H9 (cell line): ENCODE results near the gene HIPK1. TPM values are rescaled to one million over a fixed set of nuclear protein-coding genes. Genes with fewer than 3 reads are reported as not detected.

Experiments
- DNase-seq: peaks from one replicate; pipeline ENCODE4 v3.0.0-alpha.2; 2017
- H2AFZ ChIP-seq: one replicate; pipeline ENCODE4 v1.6.1; 2013; ENCODE audit warnings: mild to moderate bottlenecking, low read length, control low read depth, moderate library complexity
- H2AK5ac ChIP-seq: 2 replicates; pipeline ENCODE4 v1.6.1; 2013; ENCODE audit warnings: low read length, control low read depth, mixed read lengths; ENCODE audit not compliant: insufficient read length
- H2BK120ac ChIP-seq: one replicate; pipeline ENCODE4 v1.6.1; 2013; ENCODE audit warnings: low read depth, mild to moderate bottlenecking, low read length, control low read depth, inconsistent platforms; ENCODE audit not compliant: poor library complexity, severe bottlenecking
- H2BK12ac ChIP-seq: 2 replicates; pipeline ENCODE4 v1.6.1; 2013; ENCODE audit warnings: low read length, control low read depth, mixed read lengths, low read depth; ENCODE audit not compliant: insufficient read length
- H2BK15ac ChIP-seq: 2 replicates; pipeline ENCODE4 v1.6.1; 2013; ENCODE audit warnings: low read depth, low read length, control low read depth
- H2BK20ac ChIP-seq: one replicate; pipeline ENCODE4 v1.6.1; 2013; ENCODE audit warnings: low read depth, mild to moderate bottlenecking, low read length, control low read depth, inconsistent platforms; ENCODE audit not compliant: poor library complexity, severe bottlenecking
- H2BK5ac ChIP-seq: 2 replicates; pipeline ENCODE4 v1.6.1; 2013; ENCODE audit warnings: low read length, control low read depth, mixed read lengths; ENCODE audit not compliant: insufficient read length
- H3K14ac ChIP-seq: 2 replicates; pipeline ENCODE4 v1.6.1; 2013; ENCODE audit warnings: low read length, control low read depth; ENCODE audit not compliant: insufficient read depth
- H3K18ac ChIP-seq: 2 replicates; pipeline ENCODE4 v1.6.1; 2013; ENCODE audit warnings: low read depth, mild to moderate bottlenecking, mixed read lengths, low read length, control low read depth; ENCODE audit not compliant: insufficient read length
- H3K23ac ChIP-seq: 2 replicates; pipeline ENCODE4 v1.6.1; 2013; ENCODE audit warnings: low read length, control low read depth, mixed read lengths, low read depth; ENCODE audit not compliant: insufficient read length
- H3K23me2 ChIP-seq: 2 replicates; pipeline ENCODE4 v1.6.1; 2013; ENCODE audit warnings: low read depth, mild to moderate bottlenecking, mixed read lengths, low read length, control low read depth; ENCODE audit not compliant: insufficient read length, poor library complexity, severe bottlenecking
- H3K27ac ChIP-seq: 2 replicates; pipeline ENCODE4 v1.5.1; 2013; ENCODE audit warnings: low read length, control low read depth, mixed read lengths, low read depth; ENCODE audit not compliant: insufficient read length
- H3K27me3 ChIP-seq: 2 replicates; pipeline ENCODE4 v1.6.1; 2013; ENCODE audit warnings: low read length, control low read depth, inconsistent platforms; ENCODE audit not compliant: insufficient read depth
- H3K4ac ChIP-seq: 2 replicates; pipeline ENCODE4 v1.6.1; 2013; ENCODE audit warnings: low read depth, mild to moderate bottlenecking, control low read depth, inconsistent platforms, low read length, moderate library complexity
- H3K4me1 ChIP-seq: 2 replicates; pipeline ENCODE4 v1.6.1; 2013; ENCODE audit warnings: low read length, control low read depth, inconsistent platforms; ENCODE audit not compliant: insufficient read depth
- H3K4me2 ChIP-seq: 2 replicates; pipeline ENCODE4 v1.6.1; 2013; ENCODE audit warnings: low read length, control low read depth, mixed read lengths; ENCODE audit not compliant: insufficient read length, insufficient read depth
- H3K56ac ChIP-seq: 2 replicates; pipeline ENCODE4 v1.6.1; 2013; ENCODE audit warnings: low read depth, mild to moderate bottlenecking, mixed read lengths, low read length, control low read depth; ENCODE audit not compliant: insufficient read length
- H3K79me1 ChIP-seq: 2 replicates; pipeline ENCODE4 v1.6.1; 2013; ENCODE audit warnings: low read depth, mild to moderate bottlenecking, moderate library complexity, low read length, control low read depth, inconsistent platforms; ENCODE audit not compliant: insufficient read depth, poor library complexity, severe bottlenecking
- H3K79me2 ChIP-seq: 2 replicates; pipeline ENCODE4 v1.6.1; 2013; ENCODE audit warnings: low read length, control low read depth, inconsistent platforms; ENCODE audit not compliant: insufficient read depth
- H3K9ac ChIP-seq: 2 replicates; pipeline ENCODE4 v1.6.1; 2013; ENCODE audit warnings: low read length, control low read depth, mixed read lengths; ENCODE audit not compliant: insufficient read length; ENCODE audit errors: extremely low read depth
- H3K9me3 ChIP-seq: one replicate; pipeline ENCODE4 v1.6.1; 2013; ENCODE audit warnings: low read depth, low read length, inconsistent platforms; ENCODE audit not compliant: control insufficient read depth
- H3T11ph ChIP-seq: one replicate; pipeline ENCODE4 v1.6.1; 2013; ENCODE audit warnings: mild to moderate bottlenecking, low read length, control low read depth, inconsistent platforms
- H4K20me1 ChIP-seq: one replicate; pipeline ENCODE4 v1.6.1; 2013; ENCODE audit not compliant: control insufficient read depth, insufficient read length, insufficient read depth
- H4K5ac ChIP-seq: 2 replicates; pipeline ENCODE4 v1.6.1; 2013; ENCODE audit warnings: low read depth, mild to moderate bottlenecking, mixed read lengths, low read length, control low read depth; ENCODE audit not compliant: insufficient read length
- H4K8ac ChIP-seq: replicated peaks from 2 replicates; pipeline ENCODE4 v1.6.1; 2013; ENCODE audit warnings: low read length, control low read depth, mixed read lengths, low read depth; ENCODE audit not compliant: insufficient read length
- H4K91ac ChIP-seq: 2 replicates; pipeline ENCODE4 v1.6.1; 2013; ENCODE audit warnings: low read depth, mild to moderate bottlenecking, moderate library complexity, mixed read lengths, low read length, control low read depth; ENCODE audit not compliant: insufficient read length
- H3K27ac Mint-ChIP-seq, 3 experiments: 2 replicates in 2 of 3; 3 replicates in 1 of 3; pipeline ENCODE4 v1.8.0; 2020 to 2021; ENCODE audit warnings: mixed read lengths in 3 of 3, mild to moderate bottlenecking in 1 of 3, moderate library complexity in 1 of 3
- H3K27me3 Mint-ChIP-seq: 2 replicates; pipeline ENCODE4 v1.8.0; 2021; ENCODE audit warnings: low read depth, mild to moderate bottlenecking, moderate library complexity, mixed read lengths
- H3K36me3 Mint-ChIP-seq, 3 experiments: 2 replicates in 2 of 3; 3 replicates in 1 of 3; pipeline ENCODE4 v1.8.0; 2020 to 2021; ENCODE audit warnings: low read depth in 3 of 3, mixed read lengths in 3 of 3; ENCODE audit not compliant: insufficient read depth in 1 of 3
- H3K4me1 Mint-ChIP-seq, 2 experiments: 2 replicates each; pipeline ENCODE4 v1.8.0; 2020; ENCODE audit warnings: mixed read lengths in 2 of 2
- H3K4me3 Mint-ChIP-seq, 2 experiments: 2 replicates in 1 of 2; 3 replicates in 1 of 2; pipeline ENCODE4 v1.8.0; 2020 to 2021; ENCODE audit warnings: mild to moderate bottlenecking in 2 of 2, mixed read lengths in 2 of 2, moderate library complexity in 1 of 2
- H3K9me3 Mint-ChIP-seq, 2 experiments: 2 replicates in 1 of 2; 3 replicates in 1 of 2; pipeline ENCODE4 v1.8.0; 2020; ENCODE audit warnings: mild to moderate bottlenecking in 2 of 2, mixed read lengths in 2 of 2, moderate library complexity in 1 of 2
- WGBS: extraction: QIAGEN DNeasy Blood & Tissue Kit; methylation state at CpG from one replicate; pipeline ENCODE4 v1.1.7; 2013; ENCODE audit warnings: missing lambda C conversion rate, low lambda C conversion rate, mixed read lengths; ENCODE audit not compliant: insufficient read length; ENCODE audit errors: extremely low coverage; 5-methylcytosine and 5-hydroxymethylcytosine counted together
- total RNA-seq: library from RNA; stranded (reverse); gene quantifications from 2 replicates; pipeline ENCODE4 v1.2.1, GENCODE V29; 2021
- TF ChIP-seq, protein P1 (sequence below): fragments of 200-600 bp; sonication (generic); conservative IDR thresholded peaks from 3 replicates; pipeline ENCODE4 v1.8.0; 2021; ENCODE audit warnings: antibody characterized with exemption, mild to moderate bottlenecking

HIPK1 gene
- total RNA-seq, 1 experiment from 2014 or later, result 65.7 TPM

DNA sequence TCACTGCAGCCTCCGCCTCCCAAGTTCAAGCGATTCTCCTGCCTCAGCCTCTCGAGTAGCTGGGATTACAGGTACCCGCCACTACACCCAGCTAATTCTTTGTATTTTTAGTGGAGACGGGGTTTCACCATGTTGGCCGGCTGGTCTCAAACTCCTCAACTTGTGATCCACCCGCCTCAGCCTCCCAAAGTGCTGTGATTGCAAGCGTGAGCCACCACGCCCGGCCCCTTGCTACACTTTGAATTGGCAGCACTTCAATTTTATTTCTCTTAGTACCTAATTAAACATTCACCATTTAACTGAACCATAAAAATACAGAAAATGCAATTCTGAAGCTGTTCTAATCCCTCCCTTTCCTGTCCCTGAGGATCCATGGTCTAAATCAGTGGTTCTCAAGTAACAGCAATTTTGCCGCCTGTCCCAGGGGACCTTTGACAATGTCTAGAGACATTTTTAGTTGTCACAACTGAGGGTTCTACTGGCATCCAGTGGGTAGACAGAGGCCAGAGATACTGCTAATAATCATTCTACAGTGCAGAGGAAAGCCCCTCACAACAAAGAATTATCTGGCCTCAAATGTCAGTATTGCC is 37.4 kb upstream of the HIPK1 start:
- no peak overlapping the region; a peak in 1 of 5 replicates for H3K4me3 Mint-ChIP-seq
- WGBS, result no CpG with 5 or more reads among the region's 11 CpGs

More for the DNA sequence above, 37.4 kb upstream of the HIPK1 start:
- TF ChIP-seq, protein P1, sequence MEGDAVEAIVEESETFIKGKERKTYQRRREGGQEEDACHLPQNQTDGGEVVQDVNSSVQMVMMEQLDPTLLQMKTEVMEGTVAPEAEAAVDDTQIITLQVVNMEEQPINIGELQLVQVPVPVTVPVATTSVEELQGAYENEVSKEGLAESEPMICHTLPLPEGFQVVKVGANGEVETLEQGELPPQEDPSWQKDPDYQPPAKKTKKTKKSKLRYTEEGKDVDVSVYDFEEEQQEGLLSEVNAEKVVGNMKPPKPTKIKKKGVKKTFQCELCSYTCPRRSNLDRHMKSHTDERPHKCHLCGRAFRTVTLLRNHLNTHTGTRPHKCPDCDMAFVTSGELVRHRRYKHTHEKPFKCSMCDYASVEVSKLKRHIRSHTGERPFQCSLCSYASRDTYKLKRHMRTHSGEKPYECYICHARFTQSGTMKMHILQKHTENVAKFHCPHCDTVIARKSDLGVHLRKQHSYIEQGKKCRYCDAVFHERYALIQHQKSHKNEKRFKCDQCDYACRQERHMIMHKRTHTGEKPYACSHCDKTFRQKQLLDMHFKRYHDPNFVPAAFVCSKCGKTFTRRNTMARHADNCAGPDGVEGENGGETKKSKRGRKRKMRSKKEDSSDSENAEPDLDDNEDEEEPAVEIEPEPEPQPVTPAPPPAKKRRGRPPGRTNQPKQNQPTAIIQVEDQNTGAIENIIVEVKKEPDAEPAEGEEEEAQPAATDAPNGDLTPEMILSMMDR, result no peak
- H3K27me3 ChIP-seq, result no peaks in the 10 kb centered on the region
- H3K56ac ChIP-seq, result no peak overlapping the region
- Mint-ChIP-seq H3K36me3 (peaks cover 0 to 7% (median 4%) of the 10 kb centered on the region in 3 experiments; a peak in 3 of 7 replicates), H3K4me1 (no peaks in the 10 kb centered on the region), H3K9me3 (no peaks in the 10 kb centered on the region), H3K27me3 (no peaks in the 10 kb centered on the region), H3K27ac (no peak overlapping the region)
- H4K91ac ChIP-seq, result no peak overlapping the region
- H3T11ph ChIP-seq, result no peak overlapping the region
- H3K4me1 ChIP-seq, result no peaks in the 10 kb centered on the region
- H2BK5ac ChIP-seq, result no peak overlapping the region
- no peak overlapping the region for H2BK12ac ChIP-seq
- H3K27ac ChIP-seq, result no peak overlapping the region
- no peak overlapping the region for H2AK5ac ChIP-seq
- H3K23me2 ChIP-seq, result no peaks in the 10 kb centered on the region
- H2BK15ac ChIP-seq, result no peak overlapping the region
- H3K18ac ChIP-seq, result no peak overlapping the region
- H3K14ac ChIP-seq, result no peak overlapping the region
- no peak overlapping the region for H4K5ac ChIP-seq
- H2BK120ac ChIP-seq, result no peak overlapping the region
- no peak overlapping the region for H3K23ac ChIP-seq
- no peak for DNase-seq
- H4K8ac ChIP-seq, result no peak overlapping the region
- no peak overlapping the region for H3K4ac ChIP-seq
- H3K79me2 ChIP-seq, result no peaks in the 10 kb centered on the region
- H3K9ac ChIP-seq, result no peak overlapping the region
- H2AFZ ChIP-seq, result no peak overlapping the region
- H3K79me1 ChIP-seq, result no peaks in the 10 kb centered on the region
- H4K20me1 ChIP-seq, result no peaks in the 10 kb centered on the region
- H3K9me3 ChIP-seq, result no peaks in the 10 kb centered on the region
- no peak overlapping the region for H2BK20ac ChIP-seq
- no peak overlapping the region for H3K4me2 ChIP-seq
